Subcutaneous adipose tissue (tissue), 4 donors: ENCODE data around the gene ACADSB. TPM values are rescaled to one million over a fixed set of nuclear protein-coding genes. Genes with fewer than 3 reads are reported as not detected.

ENCODE experiments used
- total RNA-seq, 4 donors: library from RNA; depleted of rRNA; stranded (reverse); fragments of >200 nt; gene quantifications; one replicate each; pipeline ENCODE4 v1.1.0, GENCODE V29; 2016
- TF ChIP-seq, protein P1 (sequence below): fragments of 450-650 bp; IDR thresholded peaks from one replicate; pipeline ENCODE4 v1.5.1; 2016; ENCODE audit warnings: low read depth, mild to moderate bottlenecking, control low read depth, antibody characterized with exemption, moderate library complexity

Gene ACADSB
- total RNA-seq, 4 donors from 2014 or later, result 15.6 to 25.6 (median 19.6) TPM

DNA sequence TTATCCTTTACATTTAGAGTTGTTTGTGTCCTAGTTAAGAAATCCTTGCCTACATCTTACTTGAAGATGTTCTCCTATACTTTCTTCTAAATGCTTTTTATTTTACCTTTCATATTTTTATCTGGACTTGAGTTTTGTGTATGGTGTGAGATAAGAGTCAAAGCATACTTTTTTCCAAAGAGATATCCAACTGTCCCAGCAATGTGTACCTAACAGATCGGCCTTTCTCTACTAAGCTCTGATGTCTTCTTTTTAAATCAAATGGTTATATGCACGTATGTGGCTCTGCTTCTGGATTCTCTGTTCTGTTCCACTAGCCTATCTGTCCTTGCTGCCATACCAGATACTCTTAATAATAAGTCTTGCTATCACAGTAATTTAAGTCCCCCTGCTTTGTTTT lies 7.4 kb upstream of the ACADSB start:
- TF ChIP-seq, protein P1, sequence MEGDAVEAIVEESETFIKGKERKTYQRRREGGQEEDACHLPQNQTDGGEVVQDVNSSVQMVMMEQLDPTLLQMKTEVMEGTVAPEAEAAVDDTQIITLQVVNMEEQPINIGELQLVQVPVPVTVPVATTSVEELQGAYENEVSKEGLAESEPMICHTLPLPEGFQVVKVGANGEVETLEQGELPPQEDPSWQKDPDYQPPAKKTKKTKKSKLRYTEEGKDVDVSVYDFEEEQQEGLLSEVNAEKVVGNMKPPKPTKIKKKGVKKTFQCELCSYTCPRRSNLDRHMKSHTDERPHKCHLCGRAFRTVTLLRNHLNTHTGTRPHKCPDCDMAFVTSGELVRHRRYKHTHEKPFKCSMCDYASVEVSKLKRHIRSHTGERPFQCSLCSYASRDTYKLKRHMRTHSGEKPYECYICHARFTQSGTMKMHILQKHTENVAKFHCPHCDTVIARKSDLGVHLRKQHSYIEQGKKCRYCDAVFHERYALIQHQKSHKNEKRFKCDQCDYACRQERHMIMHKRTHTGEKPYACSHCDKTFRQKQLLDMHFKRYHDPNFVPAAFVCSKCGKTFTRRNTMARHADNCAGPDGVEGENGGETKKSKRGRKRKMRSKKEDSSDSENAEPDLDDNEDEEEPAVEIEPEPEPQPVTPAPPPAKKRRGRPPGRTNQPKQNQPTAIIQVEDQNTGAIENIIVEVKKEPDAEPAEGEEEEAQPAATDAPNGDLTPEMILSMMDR, result no peak

DNA sequence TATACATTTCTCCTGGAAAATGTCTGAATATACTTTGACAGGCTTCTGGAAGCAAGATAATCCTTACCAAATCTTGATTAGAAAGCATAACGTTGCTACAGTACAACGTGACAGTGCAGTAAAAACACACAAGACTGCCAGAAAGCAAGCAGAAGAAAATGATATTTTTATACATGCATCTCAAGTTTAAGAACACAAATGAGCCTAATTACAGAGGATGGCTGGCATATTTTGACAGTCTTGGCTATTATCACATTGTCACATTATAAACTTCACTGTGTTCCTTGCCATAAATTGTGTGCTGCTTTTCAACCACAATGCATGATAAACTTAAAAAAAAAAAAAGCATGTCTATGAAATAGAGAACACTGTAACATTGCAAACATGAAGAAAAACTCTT lies 4.5 kb upstream of the ACADSB start:
- TF ChIP-seq, protein P1, result no peak

- TF ChIP-seq, protein P1, result no peak
Measured at GRCh38 chr10:123007558-123008354, 1.1 kb upstream of the ACADSB start.

- TF ChIP-seq, protein P1, result no peak
Measured at GRCh38 chr10:123009105-123009820, 457 bp downstream of the ACADSB start.

DNA sequence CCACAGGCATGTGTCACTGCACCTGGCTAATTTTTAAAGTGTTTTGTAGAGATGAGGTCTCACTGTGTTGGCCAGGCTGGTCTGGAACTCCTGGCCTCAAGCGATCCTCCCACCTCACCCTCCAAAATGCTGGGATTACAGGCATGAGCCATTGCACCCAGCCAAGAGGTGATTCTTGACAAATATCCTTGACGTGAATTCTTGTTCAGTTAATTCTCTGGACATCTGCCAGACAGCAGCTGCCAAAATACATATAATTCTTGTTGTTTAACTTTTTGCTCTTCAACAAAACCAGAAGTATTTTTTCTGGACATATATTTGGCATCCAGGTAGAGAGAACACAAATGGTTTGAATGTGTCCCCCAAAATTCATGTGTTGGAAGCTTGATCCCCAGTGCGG lies 3.2 kb downstream of the ACADSB start:
- TF ChIP-seq, protein P1, result no peak

DNA sequence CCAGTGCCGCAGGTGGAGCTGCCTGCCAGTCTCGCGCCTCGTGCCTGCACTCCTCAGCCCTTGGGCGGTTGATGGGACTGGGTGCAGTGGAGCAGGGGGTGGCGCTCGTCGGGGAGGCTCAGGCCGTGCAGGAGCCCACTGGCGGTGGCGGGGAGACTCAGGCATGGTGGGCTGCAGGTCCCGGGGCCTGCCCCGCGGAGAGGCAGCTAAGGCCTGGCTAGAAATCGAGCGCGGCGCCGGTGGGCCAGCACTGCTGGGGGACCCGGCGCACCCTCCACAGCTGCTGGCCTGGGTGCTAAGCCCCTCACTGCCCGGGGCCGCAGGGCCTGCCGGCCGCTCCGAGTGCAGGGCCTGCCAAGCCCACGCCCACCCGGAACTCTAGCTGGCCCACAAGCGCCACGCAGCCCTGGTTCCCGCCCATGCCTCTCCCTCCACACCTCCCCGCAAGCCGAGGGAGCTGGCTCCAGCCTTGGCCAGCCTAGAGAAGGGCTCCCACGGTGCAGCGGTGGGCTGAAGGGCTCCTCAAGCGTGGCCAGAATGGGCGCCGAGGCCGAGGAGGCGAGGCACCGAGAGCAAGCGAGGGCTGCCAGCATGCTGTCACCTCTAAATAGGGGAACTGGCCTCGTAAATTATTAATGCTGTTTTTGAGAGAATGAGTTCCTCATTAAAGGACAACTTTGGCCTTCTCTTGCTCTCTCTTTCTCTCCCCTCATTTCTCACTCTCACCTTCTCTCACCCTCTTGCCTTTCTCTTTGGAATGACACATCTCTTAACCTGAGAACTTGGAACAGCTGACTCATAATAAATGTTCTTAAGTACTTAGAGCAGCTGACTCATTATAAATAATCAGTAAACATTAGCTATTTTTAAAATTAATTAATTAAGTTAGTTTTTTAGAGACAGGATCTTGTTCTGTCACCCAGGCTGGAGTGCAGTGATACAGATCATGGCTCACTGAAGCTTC lies 4.9 kb downstream of the ACADSB start:
- TF ChIP-seq, protein P1, result no peak
